Loucy (cell line): ENCODE measurements around the gene RNASE12.

Experiments used
- CTCF ChIP-seq: fragments of 200-600 bp; sonication (generic); conservative IDR thresholded peaks from 2 replicates; pipeline ENCODE4 v1.5.1; 2014; ENCODE audit warnings: mild to moderate bottlenecking, antibody characterized with exemption, low read length
- EZH2phosphoT487 ChIP-seq: fragments of 200-600 bp; IDR thresholded peaks from 2 replicates; pipeline ENCODE4 v1.6.1; 2018; ENCODE audit warnings: antibody characterized with exemption, mild to moderate bottlenecking, moderate library complexity, borderline replicate concordance

DNA sequence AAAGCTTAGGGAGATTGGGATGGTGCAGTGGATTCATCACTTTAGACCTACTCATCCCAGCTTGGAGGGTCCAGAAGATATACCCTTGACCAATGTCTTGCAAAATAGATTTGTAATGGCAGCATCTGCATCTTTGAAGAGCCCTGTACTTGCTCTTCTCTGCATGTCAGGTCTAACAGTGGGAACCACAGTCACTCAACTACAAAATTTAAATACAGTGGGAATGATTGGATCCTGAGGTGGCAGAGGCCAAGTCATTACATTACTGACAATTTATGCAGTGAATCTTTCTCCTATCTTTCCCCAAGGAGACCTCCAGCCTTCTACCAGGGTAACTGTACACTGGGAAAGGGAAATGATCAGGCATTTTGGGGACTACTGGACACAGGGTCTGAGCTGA lies 22.1 kb downstream of the RNASE12 start:
- TF ChIP-seq CTCF (no peak), EZH2phosphoT487 (no peak)
